AG04449 (cell line): ENCODE data around the gene MAST4.

ENCODE experiments used
- CTCF ChIA-PET: fragments of 350-600 bp; formaldehyde crosslinking; extraction: SDS; loops from one replicate; lab custom pipeline; 2021; ENCODE audit warnings: antibody characterized with exemption; lab: Yijun Ruan, JAX
- POLR2A ChIA-PET: fragments of 400-600, 350-600 bp; formaldehyde crosslinking; extraction: SDS; loops from one replicate; lab custom pipeline; 2020; ENCODE audit warnings: antibody characterized with exemption, inconsistent platforms; lab: Yijun Ruan, JAX
- DNase-seq: peaks from one replicate; pipeline ENCODE4 v3.0.0-alpha.2; 2010; ENCODE audit warnings: low read depth, low spot score
- H3K4me3 ChIP-seq: 2 replicates; pipeline ENCODE4 v1.5.1; 2011; ENCODE audit warnings: low read depth, mild to moderate bottlenecking, control low read depth, low read length
- CTCF ChIP-seq: IDR thresholded peaks from one replicate; pipeline ENCODE4 v1.5.1; 2011; ENCODE audit warnings: mild to moderate bottlenecking, moderate library complexity, low read length, control low read depth, inconsistent platforms; ENCODE audit not compliant: insufficient read depth; ENCODE audit errors: missing control alignments

The MAST4 gene

DNA sequence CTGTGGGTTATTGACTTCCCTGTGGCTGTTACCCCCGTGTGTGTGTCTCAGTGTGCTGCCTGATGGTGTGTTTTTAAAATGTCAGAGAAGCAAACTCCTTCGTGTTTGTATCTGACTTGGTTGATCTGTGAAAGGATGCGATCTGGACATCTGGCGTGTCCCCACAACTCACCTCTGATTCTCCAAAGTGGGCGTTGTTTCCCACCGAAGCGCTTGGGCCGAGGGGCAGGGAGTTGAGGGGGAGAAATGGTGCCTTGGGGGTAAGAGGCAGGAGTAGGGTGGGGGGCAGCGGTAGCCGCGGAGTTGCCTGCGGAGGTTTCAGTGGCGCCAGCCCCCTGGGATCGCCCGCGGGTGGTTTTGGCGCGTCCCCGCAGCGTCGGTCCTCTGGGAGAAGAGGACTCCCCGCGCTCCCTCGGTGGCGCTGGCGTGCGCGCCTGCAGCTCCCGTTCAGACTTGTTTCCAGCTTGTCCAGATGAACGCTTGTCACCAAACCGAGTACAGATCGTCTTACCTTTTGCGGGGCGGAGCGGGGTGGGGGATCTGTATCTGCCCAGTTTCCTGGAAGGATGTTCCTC, 1.1 kb downstream of the MAST4 start:
- POLR2A ChIA-PET: no interaction called here
- no peak for DNase-seq
- CTCF ChIA-PET: no interaction called here
- H3K4me3 ChIP-seq: peak overlapping the region; percentile 58
- no peak for TF ChIP-seq CTCF

- POLR2A ChIA-PET: no interaction called here
- CTCF ChIA-PET: no interaction called here
- DNase-seq: no peak
- TF ChIP-seq CTCF: no peak
- no peak overlapping the region for H3K4me3 ChIP-seq
These were observed 6.4 kb downstream of the MAST4 start for GRCh38 chr5:66602621-66603020.

GRCh38 chr5:66603164-66603563, 7.0 kb downstream of the MAST4 start:
- no peak for DNase-seq
- ChIA-PET POLR2A (no interaction called here), CTCF (no interaction called here)
- TF ChIP-seq CTCF: no peak
- no peak overlapping the region for H3K4me3 ChIP-seq

DNA sequence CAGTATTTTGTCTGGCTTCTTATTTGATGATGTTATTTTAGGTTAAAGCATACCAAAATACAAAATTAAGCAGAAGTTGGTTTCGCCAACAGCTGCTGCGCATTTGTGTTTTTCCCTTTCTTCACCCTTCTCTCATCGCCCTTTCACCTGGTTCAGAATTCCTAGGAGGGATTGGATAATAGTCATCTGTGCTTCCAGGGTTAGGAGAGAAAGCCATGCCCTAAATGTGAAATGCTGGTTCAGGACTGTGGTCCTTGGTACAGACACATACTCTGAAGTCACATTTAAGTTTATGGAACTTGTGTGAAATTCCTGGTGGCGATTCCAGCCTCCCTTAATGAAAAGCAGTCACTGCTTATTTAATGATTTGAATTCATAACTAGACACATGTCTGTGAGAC, 7.7 kb downstream of the MAST4 start:
- DNase-seq: no peak
- CTCF ChIA-PET: no interaction called here
- POLR2A ChIA-PET: no interaction called here
- no peak for TF ChIP-seq CTCF
- no peak overlapping the region for H3K4me3 ChIP-seq

- CTCF ChIA-PET: no interaction called here
These were observed 10.5 kb downstream of the MAST4 start for GRCh38 chr5:66606713-66607112.

DNA sequence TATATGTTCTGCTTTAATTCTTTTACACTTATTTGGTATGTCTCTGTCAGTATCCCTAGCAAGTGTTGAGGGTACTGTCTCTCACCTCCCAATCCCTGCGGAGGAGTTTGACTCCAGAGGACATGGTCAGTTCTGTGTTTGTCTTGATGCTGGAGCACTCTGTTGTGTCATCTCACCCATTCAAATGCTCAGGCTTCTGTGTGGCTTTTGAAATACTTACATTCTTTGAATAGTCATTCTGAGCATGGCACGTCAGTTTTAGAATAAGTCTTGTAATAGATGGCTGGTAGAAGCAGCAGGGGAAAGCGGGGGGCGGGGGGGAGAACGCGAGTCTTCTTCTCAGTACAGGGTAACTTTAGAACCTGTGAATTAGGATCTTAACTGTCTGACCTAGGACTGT, 12.3 kb downstream of the MAST4 start:
- ChIA-PET POLR2A (no interaction called here), CTCF (no interaction called here)
- no peak overlapping the region for H3K4me3 ChIP-seq
- no peak for DNase-seq
- no peak for TF ChIP-seq CTCF

More at GRCh38 chr5:66606713-66607112, 10.5 kb downstream of the MAST4 start:
- DNase-seq: no peak
- no peak for TF ChIP-seq CTCF
- no peak overlapping the region for H3K4me3 ChIP-seq
- POLR2A ChIA-PET: no interaction called here
